ENCODE results near the gene RNLS.

RNLS gene

DNA sequence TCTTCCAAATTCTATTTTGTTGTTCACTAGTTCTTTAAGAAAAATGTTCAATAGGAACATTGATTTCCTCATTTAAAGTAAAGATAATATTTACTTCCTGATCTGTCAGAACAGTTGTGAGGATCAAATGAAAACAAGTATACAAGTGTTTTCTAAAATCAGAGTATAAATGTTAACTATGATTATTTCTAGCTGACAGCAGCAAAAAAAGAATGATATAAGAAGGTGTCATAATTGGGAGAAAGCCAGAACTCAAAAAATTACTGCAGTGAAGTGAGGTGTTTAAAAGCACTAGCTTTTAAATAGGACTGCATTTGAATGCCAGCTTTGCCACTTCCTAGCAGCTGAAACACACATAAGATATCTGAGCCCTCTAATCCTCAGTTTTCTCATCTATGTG is 283.3 kb downstream of the RNLS start:
- no peak for DNase-seq (ENCODE audit: low read depth)
- H3K4me3 ChIP-seq (ENCODE audit: control insufficient read depth, low read depth, low read length), result no peak overlapping the region
- TF ChIP-seq, protein P1, sequence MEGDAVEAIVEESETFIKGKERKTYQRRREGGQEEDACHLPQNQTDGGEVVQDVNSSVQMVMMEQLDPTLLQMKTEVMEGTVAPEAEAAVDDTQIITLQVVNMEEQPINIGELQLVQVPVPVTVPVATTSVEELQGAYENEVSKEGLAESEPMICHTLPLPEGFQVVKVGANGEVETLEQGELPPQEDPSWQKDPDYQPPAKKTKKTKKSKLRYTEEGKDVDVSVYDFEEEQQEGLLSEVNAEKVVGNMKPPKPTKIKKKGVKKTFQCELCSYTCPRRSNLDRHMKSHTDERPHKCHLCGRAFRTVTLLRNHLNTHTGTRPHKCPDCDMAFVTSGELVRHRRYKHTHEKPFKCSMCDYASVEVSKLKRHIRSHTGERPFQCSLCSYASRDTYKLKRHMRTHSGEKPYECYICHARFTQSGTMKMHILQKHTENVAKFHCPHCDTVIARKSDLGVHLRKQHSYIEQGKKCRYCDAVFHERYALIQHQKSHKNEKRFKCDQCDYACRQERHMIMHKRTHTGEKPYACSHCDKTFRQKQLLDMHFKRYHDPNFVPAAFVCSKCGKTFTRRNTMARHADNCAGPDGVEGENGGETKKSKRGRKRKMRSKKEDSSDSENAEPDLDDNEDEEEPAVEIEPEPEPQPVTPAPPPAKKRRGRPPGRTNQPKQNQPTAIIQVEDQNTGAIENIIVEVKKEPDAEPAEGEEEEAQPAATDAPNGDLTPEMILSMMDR (conservative IDR thresholded peaks at IDR 0.05; ENCODE audit: control insufficient read depth, insufficient read depth, low read depth, low read length), result no peak

GRCh38 chr10:88297103-88297502 is 286.0 kb downstream of the RNLS start:
- peak; percentile 18 for DNase-seq (ENCODE audit: low read depth)
- TF ChIP-seq, protein P1 (conservative IDR thresholded peaks at IDR 0.05; ENCODE audit: control insufficient read depth, insufficient read depth, low read depth, low read length), result no peak
- H3K4me3 ChIP-seq (ENCODE audit: control insufficient read depth, low read depth, low read length), result no peak overlapping the region

DNA sequence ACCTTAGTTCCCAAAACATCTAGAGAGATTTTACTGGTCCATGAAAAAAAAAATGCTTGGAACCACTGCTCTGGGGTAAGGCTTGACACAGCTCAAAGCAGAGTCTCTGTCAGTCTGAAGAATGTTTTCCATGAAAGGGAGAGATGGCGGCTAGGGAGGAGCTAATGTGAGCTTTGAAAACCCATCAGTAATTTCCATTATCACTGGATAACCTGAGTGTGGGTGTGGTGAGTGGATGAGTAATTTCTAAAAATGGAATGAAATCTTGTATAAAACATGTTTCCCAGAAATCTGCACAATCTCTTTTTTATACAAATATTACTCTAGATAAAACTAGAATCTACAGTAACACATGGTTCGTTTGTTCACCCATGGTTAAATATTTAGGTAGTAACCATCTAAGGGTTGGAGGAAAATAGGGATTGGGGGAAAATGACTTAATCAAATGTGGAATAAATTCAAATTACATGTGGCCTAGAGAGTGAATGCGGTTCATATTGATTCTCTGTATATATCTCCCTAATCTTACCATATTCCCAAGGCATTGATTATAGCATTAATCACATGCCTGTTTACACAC is 289.4 kb downstream of the RNLS start:
- TF ChIP-seq, protein P1 (conservative IDR thresholded peaks at IDR 0.05; ENCODE audit: control insufficient read depth, insufficient read depth, low read depth, low read length), result no peak
- H3K4me3 ChIP-seq (ENCODE audit: control insufficient read depth, low read depth, low read length), result no peak overlapping the region
- DNase-seq (ENCODE audit: low read depth), result no peak

- TF ChIP-seq, protein P1 (conservative IDR thresholded peaks at IDR 0.05; ENCODE audit: control insufficient read depth, insufficient read depth, low read depth, low read length), result no peak
- no peak overlapping the region for H3K4me3 ChIP-seq (ENCODE audit: control insufficient read depth, low read depth, low read length)
- peak; percentile 11 for DNase-seq (ENCODE audit: low read depth)
Observed at GRCh38 chr10:88293073-88293472, 290.0 kb downstream of the RNLS start.

DNA sequence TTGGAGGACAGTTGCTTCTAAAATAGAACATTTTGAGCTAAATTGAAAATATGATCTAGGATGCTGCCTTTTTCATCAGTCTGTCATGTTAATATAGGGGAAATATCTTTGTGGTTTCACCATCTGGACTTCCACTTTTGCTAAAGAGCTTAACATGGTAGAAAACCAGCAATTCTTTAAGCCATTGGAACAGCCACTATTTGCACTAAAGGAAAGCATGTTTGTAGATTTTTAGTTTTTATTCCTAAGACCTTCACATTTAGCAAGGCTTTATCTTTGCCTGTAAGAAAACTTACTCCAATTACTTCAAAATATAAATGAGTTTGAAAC is 291.0 kb downstream of the RNLS start:
- no peak for DNase-seq (ENCODE audit: low read depth)
- no peak overlapping the region for H3K4me3 ChIP-seq (ENCODE audit: control insufficient read depth, low read depth, low read length)
- TF ChIP-seq, protein P1 (conservative IDR thresholded peaks at IDR 0.05; ENCODE audit: control insufficient read depth, insufficient read depth, low read depth, low read length), result no peak

- DNase-seq (ENCODE audit: low read depth), result no peak
- TF ChIP-seq, protein P1 (conservative IDR thresholded peaks at IDR 0.05; ENCODE audit: control insufficient read depth, insufficient read depth, low read depth, low read length), result no peak
- no peak overlapping the region for H3K4me3 ChIP-seq (ENCODE audit: control insufficient read depth, low read depth, low read length)
Observed at GRCh38 chr10:88291289-88292184, 291.6 kb downstream of the RNLS start.
